Superior temporal gyrus (tissue), 1 donor: ENCODE results near the gene AZIN2.
"Not testable (repeated sequence)": the region's sequence is repeated elsewhere in the genome, so short reads cannot be mapped to it uniquely, and the experiment has no call there.

Experiments
- DNase-seq: peaks from one replicate; pipeline ENCODE4 v3.0.0-alpha.2; 2016; ENCODE audit errors: extremely low spot score

AZIN2 gene

DNA sequence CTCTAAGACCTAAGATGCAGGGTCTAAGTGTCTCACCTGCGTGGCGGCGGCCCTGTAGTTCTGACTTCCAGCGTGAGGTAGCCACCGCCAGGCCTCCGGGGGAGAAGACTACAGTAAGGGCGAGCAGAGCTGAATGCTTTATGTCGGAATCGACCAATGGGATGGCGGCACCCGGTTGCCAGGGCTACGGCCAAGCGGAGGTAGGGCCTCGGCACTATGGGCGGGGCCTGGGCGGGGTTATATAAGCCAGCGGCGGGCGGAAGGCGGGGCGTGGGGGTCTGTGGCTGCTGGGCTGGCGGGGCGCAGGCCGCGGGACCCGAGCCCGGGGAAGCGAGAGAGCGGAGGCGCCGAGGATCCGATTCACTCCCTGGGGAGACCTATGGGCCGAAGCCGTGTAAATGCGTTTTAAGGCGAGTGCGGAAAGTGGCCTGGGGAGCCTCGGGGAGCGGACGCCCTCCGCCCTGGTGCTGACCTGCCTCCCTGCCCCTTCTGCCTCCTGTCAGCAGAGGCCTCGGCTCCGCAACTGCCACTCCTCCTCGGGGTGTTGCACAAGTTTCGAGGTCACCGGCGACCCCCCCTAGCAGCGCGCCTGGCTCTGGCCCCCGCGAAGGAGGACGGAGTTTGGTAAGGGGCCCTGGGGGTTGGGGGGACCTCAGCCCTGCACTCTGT is at the start of gene AZIN2:
Gene AZIN2 (plus strand): TSS at position 269 of the 669 bp plus-strand sequence. CDS start 1,097 bp downstream, outside the sequence.
- peak; percentile 98 for DNase-seq

DNA sequence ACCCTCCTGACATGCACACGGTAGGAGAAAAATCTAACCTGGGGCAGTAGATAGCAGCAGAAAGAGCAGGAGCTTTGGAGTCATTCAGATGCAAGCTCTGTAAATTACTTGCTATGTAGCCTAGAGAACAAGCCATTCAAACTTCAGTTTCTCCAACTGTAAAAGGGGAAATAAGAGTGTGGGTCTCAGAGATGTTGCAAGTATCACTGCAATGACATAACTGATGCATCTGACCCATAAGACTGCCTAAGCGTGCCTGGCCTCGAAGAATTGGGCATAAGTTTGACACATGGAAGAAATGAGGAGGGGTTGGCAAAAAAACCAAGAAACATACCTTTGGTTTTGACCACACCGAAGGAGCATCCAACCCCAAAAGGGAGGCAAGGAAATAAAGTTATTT is 49.4 kb upstream of the AZIN2 start:
- no peak for DNase-seq

DNA sequence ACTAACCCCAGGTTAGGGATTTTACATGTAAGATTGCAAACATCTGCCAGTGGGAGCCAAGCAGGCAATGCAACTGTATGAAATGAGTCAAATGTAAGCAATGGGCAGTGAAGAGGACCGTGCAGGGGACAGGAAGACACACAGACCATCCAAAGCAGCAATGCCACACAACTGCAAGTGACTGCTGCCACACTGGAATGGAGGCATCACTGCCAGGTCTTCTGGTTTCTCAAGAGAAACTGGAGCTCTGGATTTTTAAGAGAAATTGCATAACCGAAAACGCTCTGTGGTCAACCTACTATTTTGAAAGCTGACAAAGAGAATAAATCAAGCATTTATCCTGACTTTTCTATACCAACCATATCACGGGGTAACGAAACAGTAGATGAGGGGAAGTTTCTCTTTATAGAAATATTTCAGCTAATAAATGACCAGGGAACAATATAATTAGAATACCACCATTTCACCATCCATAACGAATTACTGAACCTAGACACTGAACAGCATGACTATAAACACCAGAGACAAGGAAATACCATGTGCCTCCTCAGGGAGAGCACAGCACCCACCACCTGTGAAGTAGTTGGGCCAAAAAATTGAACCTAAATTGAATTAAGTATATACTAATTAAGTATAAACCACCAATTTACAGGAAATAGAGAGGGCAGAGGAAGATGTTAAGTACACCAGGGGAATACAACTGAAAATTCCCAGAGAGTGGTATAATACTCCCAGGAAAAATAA is 48.7 kb upstream of the AZIN2 start:
- DNase-seq, result no peak

DNA sequence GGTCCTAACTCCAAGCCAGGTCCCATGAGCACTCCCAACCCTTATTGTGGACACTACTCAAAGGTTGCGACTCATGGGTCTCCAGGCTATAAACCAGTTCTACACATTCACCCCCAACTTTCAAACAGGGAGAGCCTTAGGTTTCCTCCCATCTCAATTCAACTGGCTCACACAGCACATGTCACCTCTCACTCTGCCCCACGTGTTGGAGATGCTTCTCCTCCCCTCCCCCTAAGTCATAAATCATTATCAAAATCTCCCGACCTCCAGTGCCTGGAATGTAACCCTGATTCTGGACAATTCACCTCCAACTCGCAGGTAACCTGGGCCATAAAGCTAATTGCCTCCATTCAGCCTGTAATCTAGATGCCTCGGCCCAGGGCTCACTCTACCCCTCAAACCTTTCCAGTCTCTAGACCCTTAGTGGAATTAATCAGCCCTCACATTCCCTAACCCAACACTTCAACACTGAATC is 44.9 kb upstream of the AZIN2 start:
- DNase-seq, result no peak

DNA sequence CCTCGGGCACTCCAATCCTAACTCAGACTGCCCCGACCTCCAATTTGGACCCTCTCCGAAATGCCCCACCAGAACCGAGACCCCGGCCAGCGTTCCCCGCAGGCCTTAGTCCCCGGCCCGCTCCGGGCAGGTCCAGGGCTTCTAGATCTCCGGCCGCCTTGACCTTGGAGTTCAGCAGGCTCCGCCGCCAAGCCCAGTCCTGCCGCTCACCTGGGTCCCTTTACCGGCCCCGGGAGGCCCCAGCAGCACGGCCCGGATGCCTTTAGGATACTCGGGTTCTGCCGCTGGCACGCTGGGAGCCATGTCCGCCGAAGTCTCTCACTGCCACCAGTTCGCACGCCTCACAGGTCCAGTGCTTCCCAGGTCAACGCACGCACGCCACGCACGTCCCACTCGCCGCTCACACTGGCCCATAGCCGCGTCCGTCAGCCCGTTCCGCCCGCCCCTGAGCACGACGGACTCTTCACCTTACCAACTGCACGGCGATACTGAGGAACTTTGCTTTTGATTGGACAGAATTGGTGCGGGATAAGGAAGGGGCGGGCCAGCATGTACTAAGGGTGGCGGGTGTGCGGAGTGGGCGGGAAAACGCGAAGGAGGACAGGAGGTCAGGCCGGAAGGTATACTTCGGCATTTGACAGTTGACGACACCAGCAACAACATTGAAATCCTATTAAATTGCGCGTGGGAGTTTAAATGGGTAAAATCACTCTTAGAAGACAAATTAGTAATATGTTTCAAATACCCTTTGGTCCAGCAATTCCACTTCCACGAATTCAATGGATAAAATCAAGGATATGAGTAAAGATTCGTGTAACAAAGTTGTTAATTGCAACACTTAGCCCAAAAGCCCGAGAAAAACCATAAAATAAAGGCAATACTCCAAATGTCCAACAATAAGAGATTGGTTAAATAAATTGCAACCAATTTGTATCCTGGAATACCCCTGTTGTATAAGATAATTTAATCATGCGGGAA is 44.1 kb upstream of the AZIN2 start, which contains the start of gene AK2:
Gene AK2 (minus strand): TSS at position 358 of the 978 bp plus-strand sequence. CDS start 55 bp downstream, at position 303.
- peak; percentile 99 for DNase-seq

DNA sequence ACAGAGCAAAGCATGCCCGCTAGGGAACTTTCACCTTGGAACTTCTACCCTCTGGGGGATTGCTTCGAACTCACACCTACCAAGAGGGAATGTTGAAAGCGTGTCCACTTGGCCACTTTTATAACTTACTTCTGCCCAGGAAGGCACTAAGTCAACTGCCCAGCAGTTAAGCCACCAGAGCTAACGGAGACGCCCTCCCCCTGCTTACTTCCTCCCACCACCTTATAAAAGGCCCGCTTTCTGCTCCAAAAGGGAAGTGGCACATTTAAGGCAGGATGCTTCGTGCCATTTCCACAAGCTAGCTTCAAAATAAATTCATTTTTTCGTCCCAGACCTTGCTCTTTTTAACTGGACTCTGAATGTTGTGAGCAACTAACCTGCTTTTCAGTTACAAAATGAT is 41.1 kb upstream of the AZIN2 start:
- DNase-seq, result no peak

DNA sequence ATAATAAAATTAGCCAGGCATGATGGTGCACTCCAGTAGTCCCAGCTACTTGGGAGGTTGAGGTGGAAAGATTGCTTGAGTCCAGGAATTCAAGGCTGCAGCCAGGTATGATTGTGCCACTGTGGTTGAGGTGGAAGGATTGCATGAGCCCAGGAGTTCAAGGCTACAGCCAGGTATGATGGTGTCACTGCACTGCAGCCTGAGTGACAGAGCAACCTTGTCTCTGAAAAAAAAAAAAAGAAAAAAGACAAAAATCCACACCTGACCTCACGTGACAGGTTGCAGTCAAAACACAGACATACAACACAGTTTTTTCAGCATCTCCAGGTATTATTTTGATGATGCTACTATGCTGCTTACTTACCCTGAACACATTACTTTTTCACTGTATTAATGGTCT is 39.9 kb upstream of the AZIN2 start:
- no peak for DNase-seq

DNA sequence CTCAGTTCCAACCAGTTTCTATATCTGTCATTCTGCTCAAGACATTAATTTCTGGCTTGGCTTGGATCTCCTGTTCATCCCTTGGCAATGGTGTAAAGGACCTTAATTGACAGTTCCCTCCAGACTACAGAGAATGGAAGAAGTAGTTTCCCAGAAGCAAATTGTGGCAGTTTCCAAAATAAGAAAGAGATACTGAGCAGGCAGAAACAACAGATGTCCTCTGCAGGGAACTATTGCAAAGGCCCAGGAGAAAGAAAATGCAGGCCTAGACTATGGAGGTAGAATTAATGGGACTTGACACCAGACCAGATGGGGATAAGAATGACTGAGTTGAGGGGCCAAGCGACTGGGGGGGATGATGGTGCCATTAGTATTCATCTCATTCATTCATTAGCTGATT is 38.1 kb upstream of the AZIN2 start:
- no peak for DNase-seq

DNA sequence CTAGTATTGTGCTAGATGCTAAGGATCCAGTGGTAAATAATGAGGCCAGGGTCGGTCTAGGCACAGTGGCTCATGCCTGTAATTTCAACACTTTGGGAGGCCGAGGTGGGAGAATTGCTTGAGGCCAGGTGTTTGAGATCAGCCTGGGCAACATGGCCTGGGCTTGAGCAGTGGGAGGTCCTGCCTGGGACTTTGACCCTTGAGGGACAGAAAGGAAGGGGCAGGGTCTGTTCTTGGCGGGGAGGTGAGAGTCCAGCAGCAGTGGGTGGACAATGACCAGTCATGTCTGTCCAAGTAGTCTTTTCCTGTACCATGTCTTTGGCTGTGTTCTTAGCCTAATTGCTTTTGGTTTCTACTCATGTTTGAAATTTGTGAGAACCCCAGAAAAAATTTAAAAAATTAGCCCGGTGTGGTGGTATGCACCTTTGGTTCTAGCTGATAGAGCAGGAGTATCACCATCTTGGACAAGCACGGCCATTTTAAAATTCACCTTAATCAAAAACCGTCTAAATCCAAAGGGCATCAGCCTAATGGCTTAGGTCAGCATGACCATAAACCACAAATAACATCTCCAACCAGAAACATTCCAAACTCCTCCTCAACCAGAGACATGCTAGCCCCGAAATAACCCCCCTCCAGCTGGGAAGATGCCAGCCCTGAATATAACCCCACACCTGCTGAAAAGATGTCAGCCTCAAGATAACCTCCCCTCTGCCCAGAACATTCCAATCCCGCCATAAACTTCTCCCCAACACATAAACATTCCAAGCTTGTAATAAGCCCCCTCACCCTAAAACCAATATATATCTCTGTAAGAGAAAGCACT is 37.5 kb upstream of the AZIN2 start:
- DNase-seq, result no peak

DNA sequence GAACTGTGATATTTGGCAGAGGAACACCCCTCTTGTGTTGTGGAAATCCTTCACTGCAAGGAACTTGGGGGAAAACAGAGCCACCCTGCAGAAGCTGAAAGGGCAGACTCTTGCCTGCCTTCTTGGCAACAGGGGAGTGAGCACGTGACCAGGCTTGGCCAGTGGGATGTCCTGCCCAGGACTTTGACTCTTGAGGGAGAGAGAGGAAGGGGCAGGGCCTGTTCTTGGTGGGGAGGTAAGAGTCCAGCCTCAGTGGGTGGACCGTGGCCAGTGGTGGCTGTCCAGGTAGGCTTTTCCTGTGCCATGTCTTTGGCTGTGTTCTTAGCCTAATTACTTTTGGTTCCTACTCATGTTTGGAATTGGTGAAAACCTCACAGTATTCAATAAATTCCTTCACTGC is 35.7 kb upstream of the AZIN2 start:
- DNase-seq, result no peak

DNA sequence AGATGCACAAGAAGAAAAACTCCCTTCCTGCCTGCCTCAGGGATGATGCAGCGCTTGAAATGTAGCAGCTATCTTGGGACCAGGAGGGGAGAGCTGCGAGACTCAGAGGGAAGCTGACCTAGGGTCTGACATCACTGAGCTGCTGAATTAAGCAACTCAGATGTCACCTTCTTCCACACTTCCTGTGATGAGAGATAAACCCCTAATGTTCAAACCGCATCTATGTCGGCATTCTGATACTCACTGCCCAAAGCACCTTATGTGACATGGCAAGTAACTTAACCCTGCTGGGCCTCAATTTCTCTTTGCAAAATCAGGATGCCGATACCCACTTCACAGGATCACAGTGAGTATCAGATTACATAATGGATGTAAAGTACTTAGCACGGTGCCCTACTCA is 35.1 kb upstream of the AZIN2 start:
- DNase-seq, result no peak

DNA sequence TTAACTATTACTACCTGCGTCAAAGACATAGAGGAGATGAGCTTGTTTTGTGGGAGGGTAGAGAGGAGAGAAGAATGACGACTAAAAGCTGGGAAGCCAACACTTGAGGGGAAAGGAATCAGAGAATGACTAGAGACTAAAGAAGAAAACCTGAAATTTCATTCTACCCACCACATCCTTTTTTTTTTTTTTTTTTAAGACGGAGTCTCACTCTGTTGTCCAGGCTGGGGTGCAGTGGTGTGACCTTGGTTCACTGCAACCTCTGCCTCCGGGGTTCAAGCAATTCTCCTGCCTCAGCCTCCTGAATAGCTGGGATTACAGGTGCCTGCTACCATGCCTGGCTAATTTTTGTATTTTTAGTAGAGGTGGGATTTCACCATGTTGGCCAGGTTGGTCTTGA is 34.7 kb upstream of the AZIN2 start:
- DNase-seq, result not testable (repeated sequence)

DNA sequence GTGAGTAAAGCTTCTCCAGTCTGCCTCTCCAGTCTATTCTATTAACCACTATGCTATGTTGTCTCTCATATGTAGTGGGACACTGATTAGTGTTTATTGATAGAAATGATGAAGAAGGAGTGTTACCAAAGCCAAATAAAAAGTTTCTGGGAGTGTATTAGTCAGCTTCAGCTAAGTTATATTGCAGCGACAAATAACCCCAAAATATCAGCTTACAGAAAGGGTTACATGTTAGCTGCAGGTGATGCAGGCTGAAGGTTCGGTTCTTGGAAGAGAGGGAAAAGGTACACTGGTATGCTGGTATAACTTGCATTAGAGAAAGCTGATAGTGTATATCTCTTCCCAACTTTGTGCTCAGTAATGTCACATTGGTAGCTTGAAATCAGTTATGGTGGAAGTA is 33.7 kb upstream of the AZIN2 start:
- DNase-seq, result no peak

DNA sequence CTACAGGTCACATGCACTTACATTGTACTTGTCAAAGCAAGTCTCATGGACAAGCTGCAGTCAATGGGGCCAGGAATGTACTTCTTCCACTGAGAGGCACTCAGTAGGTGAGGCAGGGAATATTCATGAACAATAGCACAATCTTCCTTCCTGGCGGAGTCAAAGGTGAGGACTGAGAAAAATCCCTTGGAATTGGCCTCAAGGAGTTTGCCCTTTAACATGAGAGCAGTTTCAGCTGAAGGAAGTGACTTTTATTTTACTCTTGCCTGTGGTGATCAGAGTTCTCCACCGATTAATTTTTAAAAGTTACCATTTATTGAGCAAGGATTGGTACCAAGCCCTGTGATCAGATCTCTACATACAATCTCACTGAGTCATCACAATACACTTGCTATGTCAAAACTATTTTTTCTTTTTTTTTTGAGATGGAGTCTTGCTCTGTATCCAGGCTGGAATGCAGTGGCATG is 33.1 kb upstream of the AZIN2 start:
- no peak for DNase-seq

DNA sequence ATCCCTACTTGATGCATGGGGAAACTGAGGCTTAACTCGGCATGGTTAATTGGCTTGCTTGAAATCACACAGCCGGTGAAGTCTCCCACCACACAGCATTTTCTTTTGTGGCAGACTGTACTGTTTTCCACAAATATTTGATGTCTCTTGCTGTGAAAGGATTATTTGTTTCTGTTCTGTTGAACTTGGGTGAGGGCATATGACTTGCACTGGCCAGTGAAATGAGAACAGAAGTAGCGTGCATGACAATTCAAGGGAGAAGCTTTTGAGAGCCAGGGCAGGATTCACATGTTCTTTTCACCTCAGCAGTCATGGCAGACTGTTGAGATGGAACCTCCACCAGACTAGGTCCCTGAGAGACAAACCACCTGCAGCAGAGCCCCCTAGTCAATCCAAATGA is 32.5 kb upstream of the AZIN2 start:
- DNase-seq, result no peak

DNA sequence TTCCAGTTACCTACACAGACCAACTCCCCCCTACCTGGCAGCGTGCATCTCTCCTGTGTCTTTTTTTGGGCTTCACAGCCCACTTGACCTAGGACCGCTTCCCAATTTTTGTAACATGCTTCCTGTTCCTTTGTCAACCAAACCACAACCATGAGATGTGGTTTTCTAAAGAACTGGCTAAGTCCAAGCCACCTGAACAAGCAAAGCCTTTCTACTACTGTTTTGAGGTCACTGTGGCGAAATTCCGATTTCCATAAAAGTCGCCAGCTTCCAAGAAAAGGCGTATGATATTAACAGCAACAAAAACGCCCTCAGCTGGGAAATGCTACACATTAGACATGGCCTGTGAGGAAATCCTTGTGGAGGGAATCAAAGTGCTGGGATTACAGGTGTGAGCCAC is 31.6 kb upstream of the AZIN2 start:
- no peak for DNase-seq

DNA sequence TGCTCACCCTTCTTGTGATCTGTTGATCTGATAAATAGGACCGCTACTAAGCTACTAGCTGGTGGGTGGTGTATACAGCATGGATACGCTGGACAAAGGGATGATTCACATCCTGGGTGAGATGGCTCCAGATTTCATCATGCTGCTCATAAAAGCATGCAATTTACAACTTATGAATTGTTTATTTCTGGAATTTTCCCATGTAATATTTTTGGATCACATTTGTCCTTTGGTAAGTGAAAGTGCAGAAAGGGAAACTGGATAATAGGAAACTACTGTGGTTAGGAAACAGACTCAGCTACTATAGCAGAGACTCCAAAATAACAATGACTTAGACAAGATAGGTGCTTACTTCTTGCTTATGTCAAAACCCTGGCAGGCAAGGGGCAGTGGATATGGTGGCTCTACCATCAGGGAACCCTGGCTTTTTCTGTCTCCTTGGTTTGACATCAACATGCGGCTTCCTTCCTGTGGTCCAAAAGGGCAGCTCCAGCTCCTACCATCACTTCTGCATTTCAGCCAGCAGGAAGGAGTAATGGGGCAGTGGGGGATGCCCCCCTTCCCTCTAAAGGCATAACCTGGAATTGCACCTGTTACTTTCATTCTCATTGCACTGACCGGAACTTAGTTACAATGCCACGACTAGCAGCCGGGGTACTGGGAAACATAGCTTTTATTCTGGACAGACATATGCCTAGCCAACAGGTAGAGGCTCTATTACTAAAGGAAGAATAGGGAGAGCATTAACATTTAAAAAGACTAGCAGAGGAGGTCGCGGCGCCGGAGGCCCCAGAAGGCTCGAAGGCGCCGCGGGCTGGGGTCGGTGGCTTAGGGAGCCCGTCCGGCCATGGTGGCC is 30.5 kb upstream of the AZIN2 start:
- DNase-seq, result peak; percentile 67

DNA sequence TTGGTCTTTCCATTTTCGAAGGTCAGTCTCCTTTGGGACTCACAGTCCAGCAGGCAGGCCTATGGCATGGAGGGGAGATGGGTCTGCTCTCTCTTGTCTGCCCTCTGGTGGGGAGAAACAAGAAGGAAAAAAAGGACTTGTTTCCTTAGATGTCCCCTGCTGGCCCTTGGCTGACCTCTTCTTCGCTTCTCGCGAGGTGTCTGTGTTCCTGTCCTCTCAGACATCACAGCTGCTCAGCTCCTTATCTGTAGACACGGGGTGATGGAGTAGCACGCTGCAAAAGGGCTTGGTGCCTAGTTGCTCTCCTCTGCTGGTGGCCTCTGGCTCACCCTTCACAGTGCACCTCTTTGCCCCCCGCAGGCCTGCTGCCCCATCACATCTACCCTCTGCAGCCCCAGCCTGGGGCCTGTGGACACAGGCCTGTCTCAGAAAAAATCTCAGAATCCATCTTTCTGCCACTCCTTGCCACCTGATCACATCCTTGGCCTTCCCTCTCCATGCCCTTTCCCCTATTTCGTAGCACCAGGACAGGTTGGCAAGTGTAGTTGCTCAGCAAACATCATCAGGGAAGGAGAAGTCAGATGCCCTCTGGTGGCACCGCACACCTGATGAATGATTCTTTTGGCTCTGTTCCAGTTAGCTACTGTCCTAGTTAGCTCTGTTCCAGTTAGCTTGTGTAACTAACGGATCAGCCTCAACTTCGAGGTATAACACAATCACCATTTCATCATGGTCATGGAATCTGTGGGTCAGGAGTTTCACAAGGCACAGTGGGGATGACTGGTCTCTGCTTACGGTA is 25.5 kb upstream of the AZIN2 start:
- DNase-seq, result peak; percentile 86

DNA sequence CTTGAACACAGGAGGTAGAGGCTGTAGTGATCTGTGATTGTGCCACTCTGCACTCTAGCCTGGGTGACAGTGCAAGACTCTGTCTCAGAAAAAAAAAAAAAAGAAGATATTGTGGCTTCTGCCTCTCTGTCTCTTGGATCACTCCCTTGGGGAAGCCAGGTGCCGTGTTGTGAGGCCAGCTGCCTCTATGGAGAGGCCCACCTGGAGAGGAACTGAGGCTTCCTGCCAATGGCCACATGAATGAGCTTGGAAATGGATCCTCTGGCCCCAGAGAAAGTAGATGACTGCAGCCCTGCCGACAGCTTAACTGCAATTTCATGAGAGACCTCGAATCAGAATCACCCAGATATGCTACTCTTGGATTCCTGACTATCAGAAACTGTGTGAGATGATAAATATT is 24.5 kb upstream of the AZIN2 start:
- DNase-seq, result no peak
